IMR-90 (cell line): ENCODE data around the gene SFPQ. TPM values are rescaled to one million over a fixed set of nuclear protein-coding genes. Genes with fewer than 3 reads are reported as not detected.

Experiments used
- ATAC-seq: fragments of 200-7000 bp; cut with Tn5 transposase; 2 replicates; pipeline ENCODE4 v1.9.1; 2020; ENCODE audit warnings: low read depth, mild to moderate bottlenecking, moderate library complexity
- BruUV-seq: library from RNA; stranded (reverse); fragments of 400-500 nt; replicated peaks from 2 replicates; lab custom pipeline; 2021; lab: Mats Ljungman, UMichigan
- CTCF ChIA-PET: fragments of 300-600 bp; formaldehyde crosslinking; extraction: SDS; loops from one replicate; lab custom pipeline; 2021; ENCODE audit warnings: antibody characterized with exemption; lab: Yijun Ruan, JAX
- POLR2A ChIA-PET: fragments of 300-600 bp; sonication (Branson Sonifier 250); formaldehyde crosslinking; loops from one replicate; lab custom pipeline; 2022; ENCODE audit warnings: antibody characterized with exemption; ENCODE audit not compliant: unreplicated experiment; lab: Charles Lee
- DNase-seq: peaks from one replicate; pipeline ENCODE4 v3.0.0; 2013
- H2AFZ ChIP-seq: replicated peaks from 2 replicates; pipeline ENCODE3; 2013; ENCODE audit warnings: low read length, mild to moderate bottlenecking; ENCODE audit not compliant: poor library complexity
- H2AK5ac ChIP-seq: 2 replicates; pipeline ENCODE4 v1.6.1; 2013; ENCODE audit warnings: low read depth, low read length, inconsistent platforms
- H2AK9ac ChIP-seq: replicated peaks from 2 replicates; pipeline ENCODE3; 2013; ENCODE audit warnings: mild to moderate bottlenecking, low read depth, low read length, moderate library complexity; ENCODE audit not compliant: poor library complexity
- H2BK120ac ChIP-seq: 2 replicates; pipeline ENCODE4 v1.6.1; 2013; ENCODE audit warnings: low read depth, low read length, inconsistent platforms
- H2BK15ac ChIP-seq: 3 replicates; pipeline ENCODE4 v1.6.1; 2013; ENCODE audit warnings: low read depth, low read length, inconsistent platforms
- H2BK20ac ChIP-seq: 2 replicates; pipeline ENCODE4 v1.6.1; 2013; ENCODE audit warnings: low read depth, mild to moderate bottlenecking, inconsistent platforms, low read length, moderate library complexity
- H2BK5ac ChIP-seq: 2 replicates; pipeline ENCODE4 v1.6.1; 2013; ENCODE audit warnings: mild to moderate bottlenecking, low read depth, low read length, inconsistent platforms; ENCODE audit not compliant: poor library complexity, severe bottlenecking
- H3K14ac ChIP-seq: replicated peaks from 2 replicates; pipeline ENCODE4 v1.6.1; 2013; ENCODE audit warnings: low read depth, low read length, inconsistent platforms
- H3K18ac ChIP-seq: 2 replicates; pipeline ENCODE4 v1.6.1; 2013; ENCODE audit warnings: low read depth, low read length, control low read depth
- H3K23ac ChIP-seq: 2 replicates; pipeline ENCODE4 v1.6.1; 2013; ENCODE audit warnings: low read depth, low read length, inconsistent platforms
- H3K27ac ChIP-seq: 2 replicates; pipeline ENCODE4 v1.5.1; 2013; ENCODE audit warnings: mild to moderate bottlenecking, control low read depth, low read length; ENCODE audit not compliant: insufficient read depth
- H3K27me3 ChIP-seq: 2 replicates; pipeline ENCODE4 v1.6.1; 2013; ENCODE audit warnings: low read length; ENCODE audit not compliant: control insufficient read depth, insufficient read depth
- H3K36me3 ChIP-seq: 2 replicates; pipeline ENCODE4 v1.6.1; 2013; ENCODE audit warnings: low read length, mixed read lengths; ENCODE audit not compliant: control insufficient read depth, insufficient read depth
- H3K4ac ChIP-seq: 2 replicates; pipeline ENCODE4 v1.6.1; 2013; ENCODE audit warnings: low read depth, low read length, inconsistent platforms
- H3K4me1 ChIP-seq: 2 replicates; pipeline ENCODE4 v1.6.1; 2013; ENCODE audit warnings: low read length, mixed read lengths; ENCODE audit not compliant: control insufficient read depth, insufficient read depth
- H3K4me2 ChIP-seq: 2 replicates; pipeline ENCODE4 v1.6.1; 2013; ENCODE audit warnings: low read depth, mild to moderate bottlenecking, control low read depth, low read length, moderate library complexity
- H3K4me3 ChIP-seq: 2 replicates; pipeline ENCODE4 v1.5.1; 2013; ENCODE audit warnings: low read depth, mild to moderate bottlenecking, control low read depth, low read length, moderate library complexity; ENCODE audit not compliant: insufficient read depth
- H3K56ac ChIP-seq: 2 replicates; pipeline ENCODE4 v1.6.1; 2013; ENCODE audit warnings: low read length, inconsistent platforms; ENCODE audit not compliant: insufficient read depth; ENCODE audit errors: extremely low read depth
- H3K79me1 ChIP-seq, 2 experiments: 2 replicates each; pipeline ENCODE4 v1.6.1; 2013; ENCODE audit warnings: low read length in 2 of 2, inconsistent platforms in 1 of 2, low read depth in 1 of 2
- H3K9ac ChIP-seq: 2 replicates; pipeline ENCODE4 v1.6.1; 2013; ENCODE audit warnings: low read depth, low read length, control low read depth
- H3K9me1 ChIP-seq: 2 replicates; pipeline ENCODE4 v1.6.1; 2013; ENCODE audit warnings: low read length, inconsistent platforms; ENCODE audit not compliant: insufficient read depth
- H3K9me3 ChIP-seq: 2 replicates; pipeline ENCODE4 v1.6.1; 2013; ENCODE audit warnings: low read length; ENCODE audit not compliant: control insufficient read depth, insufficient read depth
- H4K20me1 ChIP-seq: 2 replicates; pipeline ENCODE4 v1.6.1; 2013; ENCODE audit warnings: low read length, inconsistent platforms; ENCODE audit not compliant: insufficient read depth
- H4K5ac ChIP-seq: 2 replicates; pipeline ENCODE4 v1.6.1; 2013; ENCODE audit warnings: mild to moderate bottlenecking, low read depth, low read length, control low read depth
- H4K8ac ChIP-seq, 2 experiments: 2 replicates each; pipeline ENCODE4 v1.6.1; 2013; ENCODE audit warnings: low read depth in 2 of 2, low read length in 2 of 2, control low read depth in 1 of 2, inconsistent platforms in 1 of 2
- H4K91ac ChIP-seq: 2 replicates; pipeline ENCODE4 v1.6.1; 2013; ENCODE audit warnings: low read depth, low read length, inconsistent platforms; ENCODE audit not compliant: insufficient read depth
- CEBPB ChIP-seq: IDR thresholded peaks from 2 replicates; pipeline ENCODE4 v1.6.1; 2012; ENCODE audit warnings: low read depth, low read length, improper control_type of control experiment
- CHD1 ChIP-seq: IDR thresholded peaks from 2 replicates; pipeline ENCODE4 v1.6.1; 2012; ENCODE audit warnings: low read depth, low read length, improper control_type of control experiment
- FOS ChIP-seq: fragments of 150-350 bp; IDR thresholded peaks from 2 replicates; pipeline ENCODE4 v1.6.1; 2016; ENCODE audit warnings: low read depth, low read length
- MAZ ChIP-seq: IDR thresholded peaks from 2 replicates; pipeline ENCODE4 v1.6.1; 2012; ENCODE audit warnings: low read depth, mild to moderate bottlenecking, low read length, improper control_type of control experiment, moderate library complexity, borderline replicate concordance
- MXI1 ChIP-seq: IDR thresholded peaks from 2 replicates; pipeline ENCODE4 v1.6.1; 2012; ENCODE audit warnings: low read depth, mild to moderate bottlenecking, low read length, moderate library complexity, borderline replicate concordance
- NFE2L2 ChIP-seq: fragments of 150-350 bp; IDR thresholded peaks from 2 replicates; pipeline ENCODE4 v1.6.1; 2016; ENCODE audit warnings: low read depth, mild to moderate bottlenecking, low read length
- POLR2A ChIP-seq: IDR thresholded peaks from 2 replicates; pipeline ENCODE4 v1.6.1; 2012; ENCODE audit warnings: mild to moderate bottlenecking, low read depth, low read length
- RAD21 ChIP-seq: IDR thresholded peaks from 2 replicates; pipeline ENCODE4 v1.6.1; 2012; ENCODE audit warnings: low read length, improper control_type of control experiment
- RFX5 ChIP-seq: IDR thresholded peaks from 2 replicates; pipeline ENCODE4 v1.8.0; 2012; ENCODE audit warnings: low read depth, mild to moderate bottlenecking, low read length, moderate library complexity
- SMC3 ChIP-seq: fragments of 150-350 bp; IDR thresholded peaks from 2 replicates; pipeline ENCODE4 v1.6.1; 2016; ENCODE audit warnings: low read depth, mild to moderate bottlenecking, antibody characterized with exemption, low read length, moderate library complexity
- WGBS, 2 experiments: methylation state at CpG; one replicate each; pipeline versions ENCODE4 v1.1.5 to v1.1.7; 2013; ENCODE audit warnings: missing lambda C conversion rate in 2 of 2; ENCODE audit not compliant: insufficient read length in 1 of 2; ENCODE audit errors: extremely low coverage in 2 of 2; 5-methylcytosine and 5-hydroxymethylcytosine counted together
- dilution Hi-C: fragments of 300-500 bp; cut with HindIII; formaldehyde crosslinking; loops from one replicate; pipeline ENCODE4 v1.14.3; 2018; ENCODE audit warnings: low sequenced_read_pairs; ENCODE audit not compliant: unreplicated experiment
- in situ Hi-C: fragments of 300-500 bp; cut with MboI; formaldehyde crosslinking; loops from 3 replicates; pipeline ENCODE4 v1.14.3; 2019; ENCODE audit warnings: low sequenced_read_pairs, inconsistent platforms, mixed read lengths
- intact Hi-C: fragments of 100-400 bp; cut with micrococcal nuclease; formaldehyde crosslinking; loops from 2 replicates; pipeline ENCODE4 v1.10.0; 2022
- polyA plus RNA-seq, 3 experiments: library from polyadenylated mRNA; depleted of rRNA; stranded (reverse); fragments of >200 nt; gene quantifications; 2 replicates each; pipeline ENCODE4 v1.2.3, GENCODE V29; 2012; ENCODE audit warnings: low replicate concordance in 1 of 3
- total RNA-seq: library from RNA; depleted of rRNA; stranded (reverse); fragments of >200 nt; gene quantifications from 2 replicates; pipeline ENCODE4 v1.2.3, GENCODE V29; 2012
- TF ChIP-seq, protein P1 (sequence below): fragments of 150-350 bp; IDR thresholded peaks from 2 replicates; pipeline ENCODE4 v1.6.1; 2016; ENCODE audit warnings: low read depth, mild to moderate bottlenecking, low read length, moderate library complexity, borderline replicate concordance
- TF ChIP-seq, protein P2 (sequence below): conservative IDR thresholded peaks from 2 replicates; pipeline ENCODE4 v1.5.1; 2012; ENCODE audit warnings: mild to moderate bottlenecking, low read depth, low read length, improper control_type of control experiment

SFPQ gene
- total and polyA plus RNA-seq, 2 of the 4 experiments (the other 2 are of a cell fraction), result 53.9 to 121 TPM

DNA sequence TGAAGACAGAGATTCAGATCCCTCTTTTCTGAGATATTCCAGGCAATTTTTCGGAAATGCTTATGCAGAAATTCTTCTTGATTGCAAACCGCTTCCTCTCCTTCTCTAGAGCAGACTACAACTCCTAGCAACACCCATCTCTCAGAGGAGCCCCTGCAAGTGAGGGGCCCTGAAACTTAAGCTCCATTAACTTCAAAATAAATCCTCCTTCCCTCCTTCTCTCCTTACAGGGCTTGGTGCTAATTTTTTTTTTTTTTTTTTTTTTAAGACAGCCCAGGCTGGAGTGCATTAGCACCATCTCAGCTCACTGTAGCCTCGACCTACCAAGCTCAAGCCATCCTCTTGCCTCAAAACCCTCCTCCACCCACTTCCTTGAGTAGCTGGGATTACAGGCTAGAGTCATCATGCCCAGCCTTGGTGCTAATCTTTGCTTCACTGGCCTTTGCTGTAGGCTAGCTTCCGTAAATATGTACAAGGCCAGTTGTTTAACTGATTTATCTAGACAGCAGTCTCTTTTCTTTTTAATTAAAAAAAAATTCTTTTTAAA lies 30.2 kb upstream of the SFPQ start:
- H3K9ac ChIP-seq, result peak overlapping the region; percentile 32; the same call in 1 of the 2 replicates
- H3K9me3 ChIP-seq, result no peaks in the 10 kb centered on the region
- no peak overlapping the region for H3K14ac ChIP-seq
- no peak overlapping the region for H3K56ac ChIP-seq
- BruUV-seq, result no TSS peak
- ChIA-PET POLR2A (no interaction called here), CTCF (interaction anchor here (0.7 kb wide), 1 partner anchor 21 kb away, joined by 4 read pairs; no protein-coding TSS in a partner anchor)
- H3K27ac ChIP-seq, result peak overlapping the region; percentile 88; the same call in 1 of the 2 replicates
- H3K23ac ChIP-seq, result no peak overlapping the region
- no peaks in the 10 kb centered on the region for H3K36me3 ChIP-seq
- intact Hi-C loops (loop anchor here (5.0 kb wide), 1 partner anchor 64 kb away; no protein-coding TSS in a partner anchor), in situ Hi-C loops (no loop called here), dilution Hi-C loops (no loop called here)
- H2AK9ac ChIP-seq, result no peak overlapping the region
- ATAC-seq (peak; percentile 41), DNase-seq (no peak)
- H4K8ac ChIP-seq, result peak overlapping the region in 1 of 2 experiments; percentile 39; a peak in 1 of 4 replicates
- no peak overlapping the region for H2AFZ ChIP-seq
- TF ChIP-seq NFE2L2 (no peak), CEBPB (no peak), POLR2A (no peak), RFX5 (no peak), CHD1 (no peak), RAD21 (no peak), SMC3 (no peak), MXI1 (no peak), FOS (no peak), MAZ (no peak)
- TF ChIP-seq, protein P1, sequence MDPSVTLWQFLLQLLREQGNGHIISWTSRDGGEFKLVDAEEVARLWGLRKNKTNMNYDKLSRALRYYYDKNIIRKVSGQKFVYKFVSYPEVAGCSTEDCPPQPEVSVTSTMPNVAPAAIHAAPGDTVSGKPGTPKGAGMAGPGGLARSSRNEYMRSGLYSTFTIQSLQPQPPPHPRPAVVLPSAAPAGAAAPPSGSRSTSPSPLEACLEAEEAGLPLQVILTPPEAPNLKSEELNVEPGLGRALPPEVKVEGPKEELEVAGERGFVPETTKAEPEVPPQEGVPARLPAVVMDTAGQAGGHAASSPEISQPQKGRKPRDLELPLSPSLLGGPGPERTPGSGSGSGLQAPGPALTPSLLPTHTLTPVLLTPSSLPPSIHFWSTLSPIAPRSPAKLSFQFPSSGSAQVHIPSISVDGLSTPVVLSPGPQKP, result no peak
- TF ChIP-seq, protein P2, sequence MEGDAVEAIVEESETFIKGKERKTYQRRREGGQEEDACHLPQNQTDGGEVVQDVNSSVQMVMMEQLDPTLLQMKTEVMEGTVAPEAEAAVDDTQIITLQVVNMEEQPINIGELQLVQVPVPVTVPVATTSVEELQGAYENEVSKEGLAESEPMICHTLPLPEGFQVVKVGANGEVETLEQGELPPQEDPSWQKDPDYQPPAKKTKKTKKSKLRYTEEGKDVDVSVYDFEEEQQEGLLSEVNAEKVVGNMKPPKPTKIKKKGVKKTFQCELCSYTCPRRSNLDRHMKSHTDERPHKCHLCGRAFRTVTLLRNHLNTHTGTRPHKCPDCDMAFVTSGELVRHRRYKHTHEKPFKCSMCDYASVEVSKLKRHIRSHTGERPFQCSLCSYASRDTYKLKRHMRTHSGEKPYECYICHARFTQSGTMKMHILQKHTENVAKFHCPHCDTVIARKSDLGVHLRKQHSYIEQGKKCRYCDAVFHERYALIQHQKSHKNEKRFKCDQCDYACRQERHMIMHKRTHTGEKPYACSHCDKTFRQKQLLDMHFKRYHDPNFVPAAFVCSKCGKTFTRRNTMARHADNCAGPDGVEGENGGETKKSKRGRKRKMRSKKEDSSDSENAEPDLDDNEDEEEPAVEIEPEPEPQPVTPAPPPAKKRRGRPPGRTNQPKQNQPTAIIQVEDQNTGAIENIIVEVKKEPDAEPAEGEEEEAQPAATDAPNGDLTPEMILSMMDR, result no peak
- peak overlapping the region; percentile 14; the same call in 1 of the 2 replicates for H2AK5ac ChIP-seq
- H4K5ac ChIP-seq, result peak overlapping the region; percentile 13; the same call in 1 of the 2 replicates
- peaks cover 13% of the 10 kb centered on the region for H3K4me1 ChIP-seq
- 0 out of 2 replicates have a peak, but pooled peaks cover 3% of the 10 kb centered on the region for H3K9me1 ChIP-seq
- H2BK20ac ChIP-seq, result no peak overlapping the region
- H4K20me1 ChIP-seq, result no peaks in the 10 kb centered on the region
- no peak overlapping the region for H3K4me3 ChIP-seq
- no peak overlapping the region for H2BK5ac ChIP-seq
- H3K4me2 ChIP-seq, result peak overlapping the region; percentile 2; the same call in 1 of the 2 replicates
- H2BK15ac ChIP-seq, result no peak overlapping the region
- 0 out of 2 replicates have a peak overlapping the region, but pooled peaks have one; percentile 45 for H2BK120ac ChIP-seq
- H3K18ac ChIP-seq, result peak overlapping the region; percentile 32; the same call in 1 of the 2 replicates
- no peaks in the 10 kb centered on the region for H3K79me1 ChIP-seq
- H3K4ac ChIP-seq, result 0 out of 2 replicates have a peak overlapping the region, but pooled peaks have one; percentile 39
- no CpG with 5 or more reads among the region's 4 CpGs for WGBS, 2 experiments
- H3K27me3 ChIP-seq, result no peaks in the 10 kb centered on the region
- no peak overlapping the region for H4K91ac ChIP-seq
